Skin epidermis (tissue), 12 donors: ENCODE results near the gene ASPA.
"Not testable (repeated sequence)": the region's sequence is repeated elsewhere in the genome, so short reads cannot be mapped to it uniquely, and the experiment has no call there.

Source experiments
- H3K27ac ChIP-seq, 21 experiments: fragments of 200-600 bp; sonication (generic) in 11 of 21; one replicate each; pipeline ENCODE4 v1.5.0; 2020; ENCODE audit warnings: mild to moderate bottlenecking in 3 of 21, inconsistent platforms in 2 of 21, moderate library complexity in 2 of 21
- H3K4me3 ChIP-seq, 7 experiments: fragments of 200-600 bp; sonication (generic) in 2 of 7; one replicate each; pipeline ENCODE4 v1.5.0; 2020; ENCODE audit warnings: inconsistent platforms in 2 of 7, mild to moderate bottlenecking in 2 of 7, moderate library complexity in 1 of 7

ASPA gene

DNA sequence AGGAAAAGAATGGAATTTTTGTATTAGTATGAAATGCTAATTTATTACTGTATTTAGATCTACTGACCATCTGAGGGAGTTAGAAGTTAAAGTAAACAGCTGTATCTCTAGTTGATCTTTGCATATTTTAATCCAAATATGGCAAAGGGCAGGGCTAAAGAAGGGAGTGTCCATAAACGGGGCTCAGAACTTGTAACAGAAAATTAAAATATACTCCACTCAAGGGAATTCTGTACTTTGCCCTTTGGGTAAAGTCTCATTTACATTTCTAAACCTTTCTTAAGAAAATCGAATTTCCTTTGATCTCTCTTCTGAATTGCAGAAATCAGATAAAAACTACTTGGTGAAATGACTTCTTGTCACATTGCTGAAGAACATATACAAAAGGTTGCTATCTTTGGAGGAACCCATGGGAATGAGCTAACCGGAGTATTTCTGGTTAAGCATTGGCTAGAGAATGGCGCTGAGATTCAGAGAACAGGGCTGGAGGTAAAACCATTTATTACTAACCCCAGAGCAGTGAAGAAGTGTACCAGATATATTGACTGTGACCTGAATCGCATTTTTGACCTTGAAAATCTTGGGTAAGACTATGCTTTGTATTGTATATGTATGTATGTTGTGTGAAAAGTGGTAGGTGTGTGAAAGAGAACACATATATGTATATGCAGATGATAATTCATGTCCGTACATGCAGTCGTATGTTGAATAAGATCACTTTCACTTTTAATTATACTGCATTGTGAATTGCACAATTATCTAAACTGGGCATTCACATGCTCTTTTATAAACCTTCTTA lies at the start of gene ASPA:
Gene ASPA, plus strand, starts transcription at position 186 of the 799 bp plus-strand sequence. Its CDS starts 163 bp downstream, at position 349.
- H3K27ac ChIP-seq = peak within 1 kb of the TSS in 12 of 21 experiments; percentile 21 to 66 (median 48)
- peak within 1 kb of the TSS in 4 of 7 experiments; percentile 6 to 39 (median 14) for H3K4me3 ChIP-seq

DNA sequence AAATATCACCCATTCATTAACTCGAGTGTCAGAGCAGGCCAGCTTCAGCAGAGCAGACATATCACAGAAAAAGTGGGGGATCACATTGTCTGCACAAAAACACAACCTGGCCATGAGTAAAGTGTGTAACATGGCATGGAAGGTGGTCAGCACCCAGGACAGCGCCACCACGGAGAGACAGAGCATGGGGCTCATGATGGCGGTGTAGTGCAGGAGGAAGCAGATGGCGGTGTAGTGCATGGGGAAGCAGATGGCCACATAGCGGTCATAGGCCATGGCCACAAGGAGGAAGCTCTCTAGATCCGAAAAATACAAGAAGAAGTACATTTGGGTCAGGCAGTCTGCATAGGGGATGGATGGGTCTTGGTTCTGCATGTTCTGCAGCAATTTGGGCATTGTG lies 42.6 kb upstream of the ASPA start:
- H3K27ac ChIP-seq, H3K4me3 ChIP-seq: not testable (repeated sequence)

- Histone ChIP-seq H3K27ac (no peak within 1 kb of the TSS), H3K4me3 (no peak within 1 kb of the TSS)
Observed at GRCh38 chr17:3433741-3434140, 42.1 kb upstream of the ASPA start, which contains the start of gene OR1E2. Gene OR1E2, minus strand, starts transcription at chr17:3433841. Its CDS starts 0 bp downstream, at chr17:3433841.

DNA sequence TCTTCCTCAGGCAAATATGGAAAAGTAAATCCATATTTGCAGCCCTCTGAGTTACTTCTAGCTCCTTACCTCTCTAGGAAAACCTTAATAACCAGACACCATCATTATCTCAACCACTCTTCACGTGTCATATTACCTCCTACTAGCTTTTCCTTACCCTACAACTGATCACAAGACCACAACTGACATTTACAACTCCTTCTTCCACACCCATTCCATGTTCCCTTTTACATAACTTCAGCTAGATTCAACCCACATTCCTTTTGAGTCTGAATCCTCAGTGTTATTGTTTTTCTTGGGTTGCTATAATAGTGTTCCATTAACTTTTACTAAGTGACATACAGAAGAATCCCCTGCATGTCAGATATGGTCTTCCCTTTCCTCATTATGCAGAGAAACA lies 37.4 kb upstream of the ASPA start:
- Histone ChIP-seq H3K4me3 (no peak overlapping the region), H3K27ac (no peak overlapping the region)

DNA sequence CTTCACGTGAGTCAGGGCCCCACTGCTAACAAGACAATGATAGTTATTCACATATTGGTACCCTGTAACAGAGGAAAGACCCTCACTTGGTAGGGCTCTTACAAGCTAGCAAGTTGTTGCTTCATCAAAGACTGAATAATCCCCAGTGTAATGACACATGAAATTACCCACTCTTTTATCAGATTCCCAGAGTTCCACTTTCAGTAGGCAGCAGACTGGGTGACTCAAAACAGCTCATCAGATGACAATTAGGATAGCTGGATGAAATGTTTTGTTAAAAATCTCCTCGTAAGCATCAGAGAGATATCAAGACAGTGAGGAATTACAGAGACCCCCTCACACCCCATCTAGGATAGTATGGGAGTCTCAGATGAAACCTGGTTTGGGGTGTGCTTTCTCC lies 35.3 kb upstream of the ASPA start:
- Histone ChIP-seq H3K4me3 (no peak overlapping the region), H3K27ac (no peak overlapping the region)

DNA sequence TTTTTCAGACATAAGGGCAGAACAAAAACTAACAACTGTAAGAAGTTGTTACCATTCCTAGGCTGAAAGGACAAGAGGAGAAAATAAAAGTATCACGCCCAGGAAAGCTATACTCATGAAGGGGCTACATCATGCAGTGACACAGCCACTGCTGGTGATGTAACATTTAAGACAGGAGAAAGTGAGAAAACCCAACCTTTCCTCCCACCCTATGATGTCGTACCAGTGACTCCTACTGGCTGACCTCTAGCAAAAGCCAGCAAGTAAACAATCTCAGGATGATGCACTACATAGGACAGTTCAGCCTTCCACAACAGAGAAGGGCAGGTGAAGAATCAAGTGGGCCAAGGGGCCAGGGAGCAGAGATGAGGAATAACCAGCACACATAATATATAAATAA lies 28.2 kb upstream of the ASPA start:
- H3K4me3 ChIP-seq = no peak overlapping the region
- H3K27ac ChIP-seq = no peak overlapping the region

- no peak overlapping the region for H3K27ac ChIP-seq
Observed at GRCh38 chr17:3448059-3448665, 27.6 kb upstream of the ASPA start.

DNA sequence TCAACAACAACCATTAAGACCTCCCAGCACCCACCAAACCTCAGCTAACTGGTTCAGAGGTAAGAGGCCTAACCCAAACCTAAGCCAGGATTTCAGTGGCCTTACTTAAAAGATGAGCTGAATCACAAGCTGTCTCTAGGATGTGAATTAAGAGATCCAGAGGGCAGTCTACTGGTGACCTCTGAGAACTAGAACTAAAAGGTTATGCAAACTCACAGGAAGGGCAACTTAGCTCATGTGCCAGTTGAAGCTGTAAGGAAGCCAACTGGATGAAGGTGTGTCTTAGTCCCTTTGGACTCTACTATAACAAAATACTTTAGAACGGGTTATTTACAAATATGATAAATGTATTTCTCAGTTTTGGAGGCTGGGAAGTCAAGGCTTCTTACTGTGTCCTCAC lies 9.4 kb upstream of the ASPA start:
- not testable (repeated sequence) for H3K27ac ChIP-seq, H3K4me3 ChIP-seq

More at GRCh38 chr17:3448059-3448665, 27.6 kb upstream of the ASPA start:
- H3K4me3 ChIP-seq = no peak overlapping the region

- H3K4me3 ChIP-seq = no peak overlapping the region
- no peak overlapping the region for H3K27ac ChIP-seq
Observed at GRCh38 chr17:3469529-3469928, 6.3 kb upstream of the ASPA start.

DNA sequence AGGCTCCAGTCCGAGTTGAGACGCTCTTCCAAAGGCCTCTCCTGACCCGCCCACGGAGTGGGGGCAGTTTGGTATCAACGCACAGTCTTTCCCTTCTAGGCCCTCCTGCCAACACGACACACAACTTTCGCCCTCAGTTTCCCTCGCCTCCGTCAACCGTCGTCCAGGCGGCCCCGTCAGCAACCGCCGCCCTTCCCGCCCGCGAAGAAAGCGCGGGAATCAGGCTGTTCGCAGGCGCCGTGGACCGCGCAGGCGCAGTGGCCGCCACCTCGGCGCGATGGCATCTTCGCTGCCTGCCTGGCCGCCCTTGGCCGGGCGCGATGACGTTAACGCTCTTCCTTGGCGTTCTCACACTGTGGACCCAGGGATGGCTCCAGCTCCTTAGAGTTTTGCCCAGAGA lies 4.2 kb upstream of the ASPA start, which contains the start of gene SPATA22:
Gene SPATA22, minus strand, starts transcription at position 221 of the 400 bp plus-strand sequence. CDS start 2,494 bp downstream, outside the sequence.
- Histone ChIP-seq H3K27ac (no peak within 1 kb of the TSS), H3K4me3 (no peak within 1 kb of the TSS)

DNA sequence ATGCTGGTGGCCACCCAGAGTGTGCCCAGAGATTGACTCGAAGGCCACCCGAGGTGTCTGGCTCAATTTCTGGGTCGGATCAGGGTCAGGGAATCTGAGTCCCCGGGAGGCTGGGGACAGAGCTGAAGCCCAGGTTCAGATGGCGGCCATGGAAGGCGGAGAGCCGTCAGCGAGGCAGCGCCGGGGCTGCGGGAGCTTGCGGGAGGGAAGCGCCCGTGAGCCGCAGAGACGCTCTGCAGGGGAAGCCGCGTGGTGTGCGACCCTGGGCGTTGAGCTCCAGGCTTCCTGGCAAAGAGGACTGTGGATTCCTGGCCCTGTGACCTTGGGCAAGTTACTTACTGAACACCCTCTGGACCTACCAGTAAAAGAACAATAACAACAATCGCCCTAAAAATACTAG lies 3.7 kb upstream of the ASPA start:
- no peak overlapping the region for H3K27ac ChIP-seq
- no peak overlapping the region for H3K4me3 ChIP-seq

DNA sequence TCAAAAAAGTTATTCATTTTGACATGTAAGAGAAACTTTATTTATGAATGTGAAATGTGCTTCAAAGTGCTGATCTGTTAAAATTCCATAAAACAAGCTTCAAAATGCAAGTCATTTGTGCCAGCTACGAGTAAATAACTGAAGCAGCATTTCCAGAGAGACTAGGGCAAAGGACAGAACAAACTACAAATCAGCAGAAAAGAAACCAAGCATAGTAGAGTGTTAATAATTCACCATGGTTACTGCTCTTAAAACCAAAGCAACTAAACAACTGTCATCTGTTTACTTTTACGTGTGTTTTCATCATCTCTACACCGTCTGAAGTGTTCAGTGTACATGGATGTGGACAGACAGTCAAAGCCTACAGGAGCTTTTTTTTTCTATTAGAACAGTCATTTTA lies 1.6 kb upstream of the ASPA start:
- no peak overlapping the region for H3K4me3 ChIP-seq

DNA sequence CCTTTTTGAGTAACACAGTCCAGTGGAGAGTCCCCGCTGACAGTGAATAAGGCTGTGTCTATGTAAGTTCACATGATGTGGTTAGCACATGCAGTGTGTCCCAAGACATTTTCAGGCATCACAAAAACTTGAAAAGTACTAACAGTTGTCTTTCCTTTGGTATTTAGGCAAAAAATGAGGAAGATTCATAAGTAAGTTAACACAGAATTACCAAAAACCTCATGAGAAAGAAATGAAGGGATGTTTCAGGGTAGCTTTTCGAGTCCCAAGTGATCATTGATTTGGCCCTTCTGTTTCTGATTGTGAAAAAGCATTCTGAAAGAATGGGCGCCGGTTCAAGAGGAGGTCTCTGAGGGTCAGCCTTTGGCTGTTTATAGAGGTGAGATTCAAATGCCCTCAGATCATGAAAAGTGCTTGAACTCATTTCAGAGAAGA lies 529 bp upstream of the ASPA start:
- Histone ChIP-seq H3K4me3 (no peak overlapping the region), H3K27ac (peak overlapping the region in 8 of 21 experiments; percentile 5 to 66 (median 36))

More for the DNA sequence above, 1.6 kb upstream of the ASPA start:
- peak overlapping the region in 1 of 21 experiments; percentile 66 for H3K27ac ChIP-seq

DNA sequence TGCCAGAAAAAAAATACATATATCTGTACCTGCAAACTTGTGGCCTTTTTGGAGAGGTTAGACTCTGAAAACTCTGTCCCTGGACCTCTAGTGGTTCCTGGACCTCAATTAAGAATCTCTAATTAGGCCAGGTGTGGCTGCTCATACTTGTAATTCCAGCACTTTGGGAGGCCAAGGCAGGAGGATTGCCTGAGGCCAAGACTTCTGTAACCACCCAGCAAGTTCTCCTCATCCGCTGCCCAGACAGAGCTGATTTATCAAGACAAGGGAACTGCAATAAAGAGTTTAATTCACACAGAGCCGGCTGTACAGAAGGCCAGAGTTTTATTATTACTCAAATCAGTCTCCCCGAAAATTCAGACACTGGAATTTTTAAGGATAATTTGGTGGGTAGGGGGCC lies 4.2 kb downstream of the ASPA start:
- no peak overlapping the region for H3K27ac ChIP-seq
- no peak overlapping the region for H3K4me3 ChIP-seq

GRCh38 chr17:3482852-3483251 lies 7.1 kb downstream of the ASPA start:
- H3K27ac ChIP-seq = no peak overlapping the region
- no peak overlapping the region for H3K4me3 ChIP-seq

- Histone ChIP-seq H3K4me3 (no peak overlapping the region), H3K27ac (no peak overlapping the region)
Observed at GRCh38 chr17:3485481-3486068, 9.8 kb downstream of the ASPA start.

DNA sequence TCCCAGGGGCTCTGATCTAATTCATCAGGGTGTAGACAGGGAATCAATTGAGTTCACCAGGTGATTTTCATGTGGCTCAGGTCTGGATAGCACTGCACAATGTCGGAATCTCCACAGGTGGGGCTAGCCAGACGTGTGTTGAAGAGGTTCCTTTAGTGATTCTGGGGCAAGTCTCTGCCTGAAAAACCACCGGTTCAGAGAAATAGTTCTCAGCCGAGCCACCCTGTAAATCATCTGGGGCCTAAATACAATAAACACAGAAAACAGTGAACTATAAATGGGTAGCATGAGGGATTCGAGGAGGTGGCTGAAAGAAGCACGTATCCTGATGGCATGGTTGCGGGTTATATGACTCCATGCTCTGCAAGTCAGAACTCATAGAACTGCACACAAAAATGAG lies 21.3 kb downstream of the ASPA start:
- Histone ChIP-seq H3K4me3 (no peak overlapping the region), H3K27ac (no peak overlapping the region)

- H3K4me3 ChIP-seq = no peak overlapping the region
Observed at GRCh38 chr17:3501344-3501743, 25.5 kb downstream of the ASPA start.

GRCh38 chr17:3502466-3502865 lies 26.7 kb downstream of the ASPA start:
- Histone ChIP-seq H3K27ac (no peak overlapping the region), H3K4me3 (no peak overlapping the region)

More at GRCh38 chr17:3501344-3501743, 25.5 kb downstream of the ASPA start:
- no peak overlapping the region for H3K27ac ChIP-seq

- H3K4me3 ChIP-seq = no peak overlapping the region
- no peak overlapping the region for H3K27ac ChIP-seq
Observed at GRCh38 chr17:3503285-3503684, 27.5 kb downstream of the ASPA start.

DNA sequence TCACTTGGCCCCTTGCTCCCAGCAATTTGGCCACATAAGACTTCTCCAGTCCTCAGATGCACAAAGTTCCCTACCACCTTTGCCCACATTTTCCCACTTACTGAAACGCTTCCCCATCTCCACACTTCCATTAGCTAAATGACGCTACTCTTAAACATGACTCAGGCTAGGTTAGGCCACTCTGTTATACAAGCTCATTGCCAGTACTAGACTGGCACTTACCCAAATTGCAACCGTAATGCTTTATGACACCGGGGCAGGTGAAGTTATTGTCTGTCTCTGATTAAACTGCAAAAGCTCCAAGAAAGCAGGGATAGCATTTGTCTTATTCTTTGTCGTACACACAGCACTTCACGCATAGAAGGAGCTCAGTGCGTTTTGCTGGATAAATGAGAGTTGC lies 29.2 kb downstream of the ASPA start:
- Histone ChIP-seq H3K27ac (no peak overlapping the region), H3K4me3 (no peak overlapping the region)
